SJCRH30 (cell line): ENCODE data around the gene ARHGAP4. TPM values are rescaled to one million over a fixed set of nuclear protein-coding genes. Genes with fewer than 3 reads are reported as not detected.

ENCODE experiments used
- DNase-seq, 2 experiments: peaks; one replicate each; pipeline ENCODE4 v3.0.0-alpha.2; 2015 to 2020
- H3K27ac ChIP-seq: fragments of 250-450 bp; sonication (Bioruptor Pico); 2 replicates; pipeline ENCODE4 v1.5.1; 2020; ENCODE audit warnings: mild to moderate bottlenecking, moderate library complexity
- H3K27me3 ChIP-seq: fragments of 250-450 bp; sonication (Bioruptor Pico); 2 replicates; pipeline ENCODE4 v1.5.1; 2020; ENCODE audit warnings: mild to moderate bottlenecking, moderate library complexity
- H3K36me3 ChIP-seq: fragments of 250-450 bp; sonication (Bioruptor Pico); 2 replicates; pipeline ENCODE4 v1.5.1; 2020; ENCODE audit warnings: mild to moderate bottlenecking, moderate library complexity
- H3K4me1 ChIP-seq: fragments of 250-450 bp; sonication (Bioruptor Pico); 2 replicates; pipeline ENCODE4 v1.5.1; 2020; ENCODE audit warnings: mild to moderate bottlenecking, moderate library complexity
- H3K4me3 ChIP-seq: fragments of 250-450 bp; sonication (Bioruptor Pico); 2 replicates; pipeline ENCODE4 v1.5.1; 2020; ENCODE audit warnings: mild to moderate bottlenecking, moderate library complexity
- H3K9me3 ChIP-seq: fragments of 250-450 bp; sonication (Bioruptor Pico); replicated peaks from 2 replicates; pipeline ENCODE4 v1.5.1; 2020; ENCODE audit warnings: mild to moderate bottlenecking, moderate library complexity
- total RNA-seq: library from RNA; depleted of rRNA; stranded (reverse); fragments of >200 nt; shearing (Covaris generic); gene quantifications from 2 replicates; pipeline ENCODE4 v1.2.3, GENCODE V29; 2014

The ARHGAP4 gene
- total RNA-seq, 1 experiment from 2014 or later: 8.2 TPM

DNA sequence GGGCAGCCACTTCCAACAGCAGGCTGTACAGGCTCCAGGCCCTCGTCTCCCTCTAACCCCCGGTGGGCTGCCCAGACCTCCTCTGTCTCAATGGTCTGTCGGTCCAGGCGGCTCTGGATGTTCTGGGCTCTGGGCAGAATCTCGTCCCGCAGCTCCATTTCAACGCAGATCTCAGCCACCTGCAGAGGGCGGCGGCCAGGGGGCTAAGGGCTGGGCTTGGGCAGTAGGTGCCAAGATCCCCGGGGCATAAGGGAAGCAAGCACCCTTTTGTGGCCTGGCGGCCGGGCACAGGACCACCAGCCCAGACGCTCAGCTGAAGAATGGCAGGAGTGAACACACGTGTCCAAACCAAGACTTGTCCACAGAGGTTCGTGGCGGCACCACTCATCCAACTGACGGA is 12.4 kb downstream of the ARHGAP4 start:
- H3K4me1 ChIP-seq: no peaks in the 10 kb centered on the region
- H3K27me3 ChIP-seq: no peaks in the 10 kb centered on the region
- no peak overlapping the region for H3K4me3 ChIP-seq
- no peak overlapping the region for H3K27ac ChIP-seq
- DNase-seq: no peak
- no peaks in the 10 kb centered on the region for H3K36me3 ChIP-seq
- H3K9me3 ChIP-seq: no peaks in the 10 kb centered on the region

DNA sequence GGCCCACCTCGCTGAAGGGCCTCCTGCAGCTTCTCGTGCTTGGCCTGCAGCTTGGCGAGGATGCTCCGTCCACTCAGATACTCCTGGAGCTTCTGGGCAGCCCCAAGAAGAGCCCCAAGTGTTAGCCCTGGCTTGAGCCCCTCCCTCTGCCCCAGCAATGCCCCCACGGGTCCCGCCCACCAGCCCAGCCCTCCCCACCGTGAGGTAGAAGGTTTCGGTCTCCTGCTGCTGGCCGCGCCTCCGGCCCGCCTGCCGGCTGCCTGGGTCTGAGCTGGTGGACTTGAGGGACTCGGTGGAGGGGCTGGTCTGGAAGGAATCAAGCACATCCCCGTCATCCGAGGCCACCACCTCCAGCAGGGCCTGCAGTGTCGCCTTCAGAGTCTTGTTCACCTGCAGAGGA is 12.9 kb downstream of the ARHGAP4 start:
- DNase-seq: no peak
- no peaks in the 10 kb centered on the region for H3K27me3 ChIP-seq
- no peaks in the 10 kb centered on the region for H3K36me3 ChIP-seq
- no peak overlapping the region for H3K4me3 ChIP-seq
- no peaks in the 10 kb centered on the region for H3K4me1 ChIP-seq
- no peaks in the 10 kb centered on the region for H3K9me3 ChIP-seq
- no peak overlapping the region for H3K27ac ChIP-seq

DNA sequence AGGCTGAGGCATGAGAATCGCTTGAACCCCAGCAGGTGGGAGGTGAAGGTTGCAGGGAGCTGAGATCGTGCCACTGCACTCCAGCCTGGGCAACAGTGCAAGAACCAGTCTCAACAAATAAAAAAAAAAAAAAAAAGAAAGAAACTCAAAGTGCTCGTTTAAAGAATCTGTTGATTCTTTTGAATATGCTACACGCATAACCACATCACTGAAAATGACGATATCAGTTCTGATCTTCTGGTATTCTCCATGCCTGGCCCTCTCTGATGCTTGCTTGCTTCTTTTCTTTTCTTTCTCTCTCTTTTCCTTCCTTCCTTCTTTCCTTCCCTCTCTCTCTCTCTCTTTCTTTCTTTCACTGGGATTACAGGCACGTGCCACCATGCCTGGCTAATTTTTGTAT is 14.3 kb downstream of the ARHGAP4 start:
- DNase-seq: no peak
- Histone ChIP-seq H3K4me1 (no peaks in the 10 kb centered on the region), H3K27ac (no peak overlapping the region)

DNA sequence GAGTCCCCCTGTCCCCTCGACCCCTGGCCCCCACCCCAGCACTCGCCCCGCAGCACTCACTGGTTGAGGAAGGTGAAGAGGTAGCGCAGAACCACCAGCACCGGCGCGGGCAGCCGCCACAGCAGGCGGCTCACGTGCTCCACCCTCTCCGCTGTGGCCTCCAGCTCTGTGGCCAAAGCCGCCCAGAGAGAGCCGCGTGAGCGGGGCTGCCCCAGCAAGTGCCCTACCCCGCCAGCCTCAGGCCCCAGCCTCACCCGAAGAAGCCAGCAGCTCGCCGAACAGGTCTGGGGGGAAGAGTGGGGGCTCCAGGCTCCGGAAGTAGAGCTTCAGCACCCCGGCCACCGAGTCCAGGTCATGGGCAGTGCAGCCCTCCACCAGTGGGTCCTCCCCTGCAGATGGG is 15.6 kb downstream of the ARHGAP4 start:
- Histone ChIP-seq H3K36me3 (no peaks in the 10 kb centered on the region), H3K4me1 (no peaks in the 10 kb centered on the region), H3K4me3 (no peak overlapping the region), H3K27me3 (no peaks in the 10 kb centered on the region), H3K9me3 (no peaks in the 10 kb centered on the region), H3K27ac (no peak overlapping the region)
- no peak for DNase-seq

More for the DNA sequence above, 14.3 kb downstream of the ARHGAP4 start:
- H3K9me3 ChIP-seq: no peaks in the 10 kb centered on the region
- no peaks in the 10 kb centered on the region for H3K27me3 ChIP-seq
- H3K4me3 ChIP-seq: no peak overlapping the region
- no peaks in the 10 kb centered on the region for H3K36me3 ChIP-seq

DNA sequence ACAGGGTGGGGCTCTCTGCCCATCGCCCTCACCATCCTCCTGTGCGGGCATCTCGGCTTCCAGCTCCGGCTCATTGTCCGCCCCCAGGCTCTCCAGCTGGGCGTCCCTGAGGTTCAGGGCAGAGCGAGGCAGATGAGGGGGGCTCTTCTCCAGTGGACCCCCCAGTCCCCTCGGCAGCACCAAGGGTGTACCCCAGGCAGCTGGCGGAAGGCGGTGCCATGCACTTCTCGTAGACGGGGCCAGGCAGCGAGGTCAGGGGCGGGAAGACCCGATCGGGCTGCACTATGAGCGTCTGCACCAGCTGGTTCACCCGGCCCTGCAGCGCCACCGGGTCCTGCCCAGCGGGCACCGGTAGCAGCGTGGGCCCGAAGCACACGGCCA is 16.1 kb downstream of the ARHGAP4 start:
- Histone ChIP-seq H3K4me3 (no peak overlapping the region), H3K9me3 (no peaks in the 10 kb centered on the region), H3K27me3 (no peaks in the 10 kb centered on the region), H3K4me1 (no peaks in the 10 kb centered on the region), H3K27ac (no peak overlapping the region), H3K36me3 (no peaks in the 10 kb centered on the region)
- DNase-seq: no peak

DNA sequence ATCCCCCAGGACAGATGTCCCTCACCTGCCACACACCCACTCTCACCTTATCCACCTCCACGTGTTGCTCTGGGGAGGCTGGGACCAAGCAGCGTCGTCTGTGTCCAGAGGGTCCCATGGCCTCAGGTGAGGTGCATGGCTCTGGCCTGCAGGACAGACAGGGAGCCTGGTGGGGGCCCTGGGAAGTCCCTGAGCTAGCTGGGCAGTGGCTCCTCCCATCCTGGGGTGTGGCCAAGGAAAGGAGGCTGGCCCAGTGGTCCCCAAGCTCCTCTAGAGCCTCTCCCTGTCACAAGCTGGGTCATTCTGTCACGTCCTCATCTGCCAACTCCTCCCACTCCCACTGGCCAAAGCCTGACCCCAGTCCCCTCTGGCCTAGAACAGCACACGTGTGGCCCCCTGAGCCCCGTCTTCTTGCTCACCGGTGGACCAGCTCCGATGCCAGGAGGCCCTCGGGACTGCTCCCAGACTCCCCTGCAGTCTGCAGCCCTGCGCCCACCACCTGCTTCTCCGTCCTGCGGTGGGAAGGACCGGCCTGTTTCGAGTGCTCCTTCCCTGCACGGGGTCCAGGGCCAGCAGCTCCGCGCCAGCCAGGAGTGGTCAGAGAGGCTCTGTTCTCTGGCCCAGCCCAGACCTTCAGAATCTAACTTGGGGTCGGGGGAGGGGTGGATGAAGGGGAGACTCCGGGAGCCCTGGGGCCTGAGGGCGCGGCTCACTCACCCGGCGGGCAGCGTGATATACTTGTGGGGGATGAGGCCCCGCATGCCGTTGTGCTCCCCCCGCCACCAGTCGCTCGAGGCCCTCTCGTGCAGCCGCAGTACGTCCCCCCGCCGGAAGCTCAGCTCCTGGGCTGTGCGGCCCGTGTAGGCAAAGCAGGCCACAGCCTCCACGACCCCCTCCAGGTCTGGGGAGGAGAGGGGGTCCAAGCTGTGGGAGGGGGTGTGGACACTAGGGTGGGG is 16.8 kb downstream of the ARHGAP4 start:
- Histone ChIP-seq H3K27me3 (no peaks in the 10 kb centered on the region), H3K4me1 (no peaks in the 10 kb centered on the region)
- DNase-seq: no peak

DNA sequence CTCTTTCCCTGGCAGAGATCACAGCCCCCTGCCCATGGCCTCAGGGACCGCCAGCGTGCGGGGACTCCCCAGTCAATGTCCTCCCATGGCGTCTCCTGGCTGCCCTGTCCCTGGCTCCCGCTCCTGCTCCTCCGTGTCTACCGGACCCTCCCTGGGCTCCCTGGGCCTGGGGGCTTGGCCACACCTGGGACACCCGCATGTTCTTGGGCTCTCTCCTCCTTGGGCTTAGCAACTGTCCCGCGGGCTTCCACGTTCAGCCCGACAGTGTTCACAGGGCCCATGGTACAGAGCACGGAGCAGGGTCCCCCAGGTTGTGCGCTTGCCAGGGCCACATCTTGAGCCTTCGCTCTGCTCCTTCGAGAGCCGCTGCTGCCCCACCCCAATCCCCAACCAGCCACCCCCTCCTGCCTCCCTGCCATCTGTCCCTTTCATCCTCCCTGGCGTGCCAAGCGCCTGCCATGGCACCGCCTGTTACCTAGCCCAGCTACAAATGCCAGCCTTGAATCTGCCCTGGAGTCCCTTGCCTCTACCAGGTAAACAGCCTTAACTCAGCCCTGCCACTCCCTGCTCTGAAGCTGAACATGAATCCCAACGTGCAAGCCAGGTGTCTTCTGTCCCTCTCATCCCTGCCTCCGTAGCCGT is 17.7 kb downstream of the ARHGAP4 start:
- Histone ChIP-seq H3K9me3 (no peaks in the 10 kb centered on the region), H3K27ac (no peak overlapping the region), H3K4me3 (no peak overlapping the region), H3K4me1 (no peaks in the 10 kb centered on the region), H3K36me3 (no peaks in the 10 kb centered on the region), H3K27me3 (no peaks in the 10 kb centered on the region)
- no peak for DNase-seq

More for the DNA sequence above, 16.8 kb downstream of the ARHGAP4 start:
- Histone ChIP-seq H3K9me3 (no peaks in the 10 kb centered on the region), H3K27ac (no peak overlapping the region), H3K4me3 (no peak overlapping the region), H3K36me3 (no peaks in the 10 kb centered on the region)

DNA sequence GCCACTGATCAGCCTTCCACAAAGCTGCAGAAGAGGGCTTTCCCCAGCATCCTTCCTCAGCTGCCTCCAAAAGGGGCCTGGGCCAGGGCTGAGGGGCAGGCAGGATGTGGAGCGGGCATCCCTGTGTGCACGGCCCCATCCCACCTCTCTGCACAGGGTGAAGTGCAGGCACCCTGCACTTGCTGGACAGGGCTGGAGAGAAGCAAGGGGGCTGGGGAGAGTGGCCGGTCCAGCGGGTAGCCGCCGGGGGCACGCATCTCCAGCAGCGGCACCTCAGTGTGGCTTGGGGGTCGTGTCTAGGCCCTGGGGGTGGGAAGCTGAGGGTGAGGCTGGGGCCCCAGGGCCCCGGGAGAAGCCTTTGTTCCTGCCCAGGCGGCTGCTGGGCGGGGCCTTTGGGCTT is 18.6 kb downstream of the ARHGAP4 start:
- Histone ChIP-seq H3K27ac (no peak overlapping the region), H3K27me3 (no peaks in the 10 kb centered on the region), H3K4me1 (peaks cover 3% of the 10 kb centered on the region), H3K36me3 (no peaks in the 10 kb centered on the region), H3K9me3 (no peaks in the 10 kb centered on the region), H3K4me3 (no peak overlapping the region)
- DNase-seq: no peak

DNA sequence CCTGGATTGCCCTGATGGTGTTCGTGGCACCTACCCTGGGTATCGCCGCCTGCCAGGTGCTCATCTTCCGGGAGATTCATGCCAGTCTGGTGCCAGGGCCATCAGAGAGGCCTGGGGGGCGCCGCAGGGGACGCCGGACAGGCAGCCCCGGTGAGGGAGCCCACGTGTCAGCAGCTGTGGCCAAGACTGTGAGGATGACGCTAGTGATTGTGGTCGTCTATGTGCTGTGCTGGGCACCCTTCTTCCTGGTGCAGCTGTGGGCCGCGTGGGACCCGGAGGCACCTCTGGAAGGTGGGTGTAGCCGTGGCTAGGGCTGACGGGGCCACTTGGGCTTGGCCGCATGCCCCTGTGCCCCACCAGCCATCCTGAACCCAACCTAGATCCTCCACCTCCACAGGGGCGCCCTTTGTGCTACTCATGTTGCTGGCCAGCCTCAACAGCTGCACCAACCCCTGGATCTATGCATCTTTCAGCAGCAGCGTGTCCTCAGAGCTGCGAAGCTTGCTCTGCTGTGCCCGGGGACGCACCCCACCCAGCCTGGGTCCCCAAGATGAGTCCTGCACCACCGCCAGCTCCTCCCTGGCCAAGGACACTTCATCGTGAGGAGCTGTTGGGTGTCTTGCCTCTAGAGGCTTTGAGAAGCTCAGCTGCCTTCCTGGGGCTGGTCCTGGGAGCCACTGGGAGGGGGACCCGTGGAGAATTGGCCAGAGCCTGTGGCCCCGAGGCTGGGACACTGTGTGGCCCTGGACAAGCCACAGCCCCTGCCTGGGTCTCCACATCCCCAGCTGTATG is 19.7 kb downstream of the ARHGAP4 start:
- Histone ChIP-seq H3K27me3 (no peaks in the 10 kb centered on the region), H3K27ac (no peak overlapping the region), H3K36me3 (no peaks in the 10 kb centered on the region), H3K9me3 (no peaks in the 10 kb centered on the region), H3K4me1 (peaks cover 14% of the 10 kb centered on the region), H3K4me3 (no peak overlapping the region)
- no peak for DNase-seq

DNA sequence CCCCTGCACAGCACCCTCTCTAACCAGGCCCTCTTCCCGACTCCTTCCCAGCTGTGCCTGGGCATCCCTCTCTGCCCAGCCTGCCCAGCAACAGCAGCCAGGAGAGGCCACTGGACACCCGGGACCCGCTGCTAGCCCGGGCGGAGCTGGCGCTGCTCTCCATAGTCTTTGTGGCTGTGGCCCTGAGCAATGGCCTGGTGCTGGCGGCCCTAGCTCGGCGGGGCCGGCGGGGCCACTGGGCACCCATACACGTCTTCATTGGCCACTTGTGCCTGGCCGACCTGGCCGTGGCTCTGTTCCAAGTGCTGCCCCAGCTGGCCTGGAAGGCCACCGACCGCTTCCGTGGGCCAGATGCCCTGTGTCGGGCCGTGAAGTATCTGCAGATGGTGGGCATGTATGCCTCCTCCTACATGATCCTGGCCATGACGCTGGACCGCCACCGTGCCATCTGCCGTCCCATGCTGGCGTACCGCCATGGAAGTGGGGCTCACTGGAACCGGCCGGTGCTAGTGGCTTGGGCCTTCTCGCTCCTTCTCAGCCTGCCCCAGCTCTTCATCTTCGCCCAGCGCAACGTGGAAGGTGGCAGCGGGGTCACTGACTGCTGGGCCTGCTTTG is 20.5 kb downstream of the ARHGAP4 start:
- H3K4me1 ChIP-seq: peaks cover 17% of the 10 kb centered on the region

DNA sequence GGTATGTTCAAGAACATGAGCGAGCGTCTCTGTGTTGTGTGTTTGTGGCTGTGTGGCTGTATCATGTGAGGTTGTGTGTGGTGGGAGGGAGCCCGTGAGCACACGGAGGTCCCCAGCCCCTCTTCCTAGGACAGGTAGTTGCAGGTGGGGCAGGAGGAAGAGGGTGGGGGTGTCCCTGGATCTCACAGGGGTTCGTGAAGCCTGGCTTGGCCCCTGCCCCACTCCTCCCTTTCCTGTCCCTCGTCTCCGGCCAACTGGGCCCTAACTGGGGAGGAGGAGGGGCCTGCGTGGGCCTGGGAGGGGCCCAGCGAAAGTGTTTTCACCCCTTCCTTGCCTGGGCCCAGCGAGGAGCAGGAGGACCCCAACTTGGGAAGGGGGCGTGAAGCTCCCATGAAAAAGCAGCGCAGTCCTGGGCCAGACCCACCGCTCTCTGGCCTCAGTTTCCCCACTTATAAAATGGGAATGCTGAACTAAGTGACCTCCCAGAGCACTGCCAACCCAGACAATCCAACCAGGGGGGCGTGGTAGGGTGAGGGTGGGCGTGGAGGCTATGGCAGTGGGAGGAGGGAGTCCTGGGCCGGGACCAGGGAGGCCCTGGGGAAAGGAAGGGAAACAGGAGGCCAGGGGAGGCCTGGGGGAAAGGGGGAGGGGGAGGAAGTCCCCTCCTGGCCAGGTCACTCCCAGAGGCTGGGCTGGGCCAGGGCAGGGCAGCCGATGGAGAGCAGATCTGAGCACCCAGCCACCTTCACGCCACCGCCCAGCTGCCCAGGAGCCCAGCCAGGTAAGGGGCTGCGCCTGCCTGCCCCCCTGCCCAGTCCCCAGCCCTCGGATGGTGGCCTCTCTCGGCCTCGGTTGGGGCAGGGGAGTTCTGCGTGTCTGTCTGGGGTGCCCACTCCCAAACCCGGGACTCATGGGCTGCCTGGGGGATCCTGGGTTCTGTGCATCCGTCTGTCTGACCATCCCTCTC is 21.8 kb downstream of the ARHGAP4 start, which contains the start of gene AVPR2:
Gene AVPR2 (plus strand): TSS at position 683 of the 967 bp plus-strand sequence. CDS start 473 bp downstream, outside the sequence.
- no peaks in the 10 kb centered on the region for H3K9me3 ChIP-seq
- peaks cover 20% of the 10 kb centered on the region for H3K4me1 ChIP-seq
- H3K4me3 ChIP-seq: no peak within 1 kb of the TSS
- no peaks in the 10 kb centered on the region for H3K36me3 ChIP-seq
- H3K27ac ChIP-seq: no peak within 1 kb of the TSS
- no peak for DNase-seq
- no peaks in the 10 kb centered on the region for H3K27me3 ChIP-seq

More for the DNA sequence above, 20.5 kb downstream of the ARHGAP4 start:
- Histone ChIP-seq H3K27me3 (no peaks in the 10 kb centered on the region), H3K4me3 (no peak overlapping the region), H3K36me3 (no peaks in the 10 kb centered on the region), H3K27ac (no peak overlapping the region), H3K9me3 (no peaks in the 10 kb centered on the region)
- DNase-seq: no peak

DNA sequence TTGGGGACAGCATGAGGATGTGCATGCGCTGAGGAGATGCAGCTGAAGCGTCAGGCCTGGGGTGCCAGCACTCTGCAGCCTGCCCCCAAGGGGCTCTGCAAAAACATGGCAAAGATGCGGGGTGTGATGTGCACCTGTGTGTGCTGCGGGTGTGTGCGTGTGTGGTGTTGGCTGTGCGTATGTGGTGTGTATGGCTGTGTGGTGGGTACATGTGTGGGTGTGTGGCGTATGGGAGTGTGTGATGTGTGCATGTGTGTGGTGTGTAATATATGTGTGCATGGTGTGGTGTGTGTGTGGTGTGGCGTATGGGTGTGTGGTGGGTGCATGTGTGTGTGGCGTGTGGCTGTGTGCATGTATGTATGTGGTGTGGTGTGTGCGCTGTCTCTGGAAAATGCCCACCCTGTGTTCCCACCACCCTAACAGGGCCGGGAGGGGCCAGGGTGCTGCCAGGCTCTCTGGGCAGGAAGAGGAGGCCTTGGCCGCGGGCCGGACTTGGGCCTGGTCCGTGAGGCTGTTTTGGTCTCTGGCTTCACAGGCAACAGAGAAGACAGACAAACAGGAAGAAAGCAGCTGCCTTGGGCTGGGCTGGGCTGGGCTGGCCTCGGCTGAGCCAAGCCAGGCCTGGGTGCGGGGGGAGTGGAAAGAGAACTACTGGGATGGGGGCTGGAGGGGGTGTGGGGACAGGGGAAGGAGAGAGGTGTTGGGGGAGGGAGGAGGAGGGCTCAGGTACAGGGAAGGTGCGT is 22.7 kb downstream of the ARHGAP4 start:
- Histone ChIP-seq H3K9me3 (no peaks in the 10 kb centered on the region), H3K4me1 (peaks cover 20% of the 10 kb centered on the region), H3K27me3 (no peaks in the 10 kb centered on the region), H3K36me3 (no peaks in the 10 kb centered on the region), H3K27ac (no peak overlapping the region), H3K4me3 (no peak overlapping the region)
- DNase-seq: no peak

DNA sequence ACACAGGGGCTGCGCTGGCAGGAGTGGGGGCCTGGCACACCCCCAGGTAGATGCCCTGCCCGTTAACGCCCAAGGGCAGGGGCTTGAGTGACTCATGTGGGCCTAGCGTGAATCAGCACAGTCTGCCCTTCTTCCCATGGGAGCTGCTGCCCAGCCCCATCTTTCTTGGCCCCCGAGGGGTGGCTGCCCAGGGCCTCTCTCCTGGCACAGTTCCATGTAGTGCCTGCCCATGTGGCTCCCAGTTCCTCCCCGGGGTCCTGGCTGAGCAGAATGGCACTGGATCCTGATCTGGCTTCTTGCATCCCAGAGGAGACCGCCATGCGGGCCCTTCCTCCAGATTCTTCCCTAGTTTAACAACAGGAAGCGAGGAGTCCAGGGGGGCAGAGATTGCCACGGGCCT is 23.7 kb downstream of the ARHGAP4 start:
- no peak overlapping the region for H3K27ac ChIP-seq
- H3K27me3 ChIP-seq: no peaks in the 10 kb centered on the region
- no peaks in the 10 kb centered on the region for H3K9me3 ChIP-seq

More for the DNA sequence above, 23.7 kb downstream of the ARHGAP4 start:
- DNase-seq: no peak
- no peaks in the 10 kb centered on the region for H3K36me3 ChIP-seq
- peaks cover 20% of the 10 kb centered on the region for H3K4me1 ChIP-seq
- H3K4me3 ChIP-seq: no peak overlapping the region
